Panc1 (cell line): ENCODE results near the gene WASL. TPM values are rescaled to one million over a fixed set of nuclear protein-coding genes. Genes with fewer than 3 reads are reported as not detected.

ENCODE experiments used
- ATAC-seq: fragments of 200-7000 bp; cut with Tn5 transposase; 2 replicates; pipeline ENCODE4 v1.9.1; 2020; ENCODE audit warnings: mild to moderate bottlenecking, moderate library complexity
- BruUV-seq: library from RNA; stranded (reverse); fragments of 400-500 nt; replicated peaks from 2 replicates; lab custom pipeline; 2021; lab: Mats Ljungman, UMichigan
- CTCF ChIA-PET: fragments of 300-600 bp; sonication (Branson Sonifier 250); formaldehyde crosslinking; loops from one replicate; lab custom pipeline; 2022; ENCODE audit warnings: antibody characterized with exemption; lab: Charles Lee
- POLR2A ChIA-PET: fragments of 300-600 bp; sonication (Branson Sonifier 250); formaldehyde crosslinking; loops from one replicate; lab custom pipeline; 2022; ENCODE audit warnings: antibody characterized with exemption; lab: Charles Lee
- DNase-seq: peaks from one replicate; pipeline ENCODE4 v3.0.0-alpha.2; 2010; ENCODE audit warnings: low read depth, low spot score
- H3K27ac ChIP-seq: 2 replicates; pipeline ENCODE4 v1.5.1; 2011; ENCODE audit warnings: mild to moderate bottlenecking, low read length, inconsistent platforms
- H3K27me3 ChIP-seq: fragments of 200-500 bp; sonication (Bioruptor generic); 2 replicates; pipeline ENCODE4 v1.6.0; 2014; ENCODE audit warnings: low read length, inconsistent platforms; ENCODE audit not compliant: control insufficient read depth, insufficient read depth
- H3K36me3 ChIP-seq: fragments of 200-500 bp; sonication (Bioruptor generic); 2 replicates; pipeline ENCODE4 v1.5.1; 2014; ENCODE audit warnings: inconsistent platforms, mild to moderate bottlenecking, low read length, moderate library complexity; ENCODE audit not compliant: control insufficient read depth, insufficient read depth
- H3K4me1 ChIP-seq: 2 replicates; pipeline ENCODE4 v1.5.1; 2011; ENCODE audit warnings: inconsistent platforms, mild to moderate bottlenecking, low read length, moderate library complexity; ENCODE audit not compliant: control insufficient read depth, insufficient read depth
- H3K4me3 ChIP-seq, 2 experiments: 2 replicates each; pipeline ENCODE4 v1.5.1; 2011 to 2012; ENCODE audit warnings: low read depth in 2 of 2, low read length in 2 of 2, mild to moderate bottlenecking in 2 of 2, inconsistent platforms in 1 of 2, moderate library complexity in 1 of 2
- H3K9me3 ChIP-seq: fragments of 200-500 bp; sonication (Bioruptor generic); 2 replicates; pipeline ENCODE4 v1.5.1; 2014; ENCODE audit warnings: low read depth, mild to moderate bottlenecking, inconsistent platforms, low read length, moderate library complexity; ENCODE audit not compliant: control insufficient read depth, insufficient read depth
- CTCF ChIP-seq: fragments of 450-650 bp; IDR thresholded peaks from 2 replicates; pipeline ENCODE4 v1.5.1; 2017; ENCODE audit warnings: mild to moderate bottlenecking
- POLR2AphosphoS5 ChIP-seq: IDR thresholded peaks from 2 replicates; pipeline ENCODE4 v1.6.1; 2012; ENCODE audit warnings: mild to moderate bottlenecking, low read depth, low read length, moderate library complexity
- REST ChIP-seq, 2 experiments: IDR thresholded peaks; 2 replicates each; pipeline ENCODE4 v1.6.1; 2011 to 2012; ENCODE audit warnings: low read depth in 2 of 2, control low read depth in 1 of 2, low read length in 1 of 2, mild to moderate bottlenecking in 1 of 2, moderate library complexity in 1 of 2; ENCODE audit not compliant: insufficient read depth in 1 of 2
- SIN3A ChIP-seq: IDR thresholded peaks from 2 replicates; pipeline ENCODE4 v1.6.1; 2012; ENCODE audit warnings: low read depth, mild to moderate bottlenecking, low read length, moderate library complexity, borderline replicate concordance; ENCODE audit not compliant: insufficient read depth
- TCF7L2 ChIP-seq: IDR thresholded peaks from 2 replicates; pipeline ENCODE4 v1.6.1; 2011; ENCODE audit warnings: mild to moderate bottlenecking, low read depth, low read length, inconsistent platforms
- in situ Hi-C: cut with HindIII; loops from 2 replicates; pipeline ENCODE4 v1.10.0; 2016; ENCODE audit warnings: low sequenced_read_pairs, low pct_unique_long_range_greater_than_20kb
- intact Hi-C: fragments of 100-400 bp; cut with micrococcal nuclease; formaldehyde crosslinking; loops from one replicate; pipeline ENCODE4 v1.10.0; 2022; ENCODE audit not compliant: unreplicated experiment
- total RNA-seq: library from RNA; stranded (reverse); gene quantifications from one replicate; pipeline ENCODE4 v1.2.1, GENCODE V29; 2021; ENCODE audit not compliant: unreplicated experiment

WASL gene
- total RNA-seq, 1 experiment from 2014 or later, result 29.6 TPM

GRCh38 chr7:123749537-123749857 lies 694 bp upstream of the WASL start:
- Histone ChIP-seq H3K36me3 (peaks cover 4% of the 10 kb centered on the region; the same call in 1 of the 2 replicates), H3K4me1 (peaks cover 21% of the 10 kb centered on the region), H3K27ac (peak overlapping the region; percentile 97), H3K9me3 (no peaks in the 10 kb centered on the region), H3K4me3 (peak overlapping the region; percentile 76 to 98), H3K27me3 (no peaks in the 10 kb centered on the region)
- CTCF ChIA-PET, result no interaction called here
- DNase-seq (no peak), ATAC-seq (no peak; the same call in 1 of the 2 replicates)
- intact Hi-C loops (no loop called here), in situ Hi-C loops (no loop called here)
- TF ChIP-seq POLR2AphosphoS5, result no peak
- no peak for TF ChIP-seq REST (IDR thresholded peaks at IDR 0.05; ENCODE audit: insufficient read depth in 1 of 2, low read depth in 2 of 2, low read length in 1 of 2)
- TF ChIP-seq SIN3A, result no peak
- TF ChIP-seq TCF7L2, result no peak
- TF ChIP-seq CTCF, result no peak
- BruUV-seq, result TSS peak; percentile 97
- POLR2A ChIA-PET, result interaction anchor here (0.6 kb wide), 1 partner anchor 232 kb away, joined by 4 read pairs; no protein-coding TSS in a partner anchor

GRCh38 chr7:123748171-123748733 lies 551 bp downstream of the WASL start:
- in situ Hi-C loops, result no loop called here
- Histone ChIP-seq H3K27ac (peak overlapping the region; percentile 88), H3K4me3 (peak overlapping the region; percentile 76 to 98), H3K27me3 (no peaks in the 10 kb centered on the region), H3K36me3 (peaks cover 4% of the 10 kb centered on the region; the same call in 1 of the 2 replicates), H3K4me1 (peaks cover 25% of the 10 kb centered on the region), H3K9me3 (no peaks in the 10 kb centered on the region)
- CTCF ChIA-PET, result no interaction called here
- ATAC-seq (peak; percentile 33), DNase-seq (no peak)
- intact Hi-C loops, result no loop called here
- TF ChIP-seq SIN3A, result no peak
- no peak for TF ChIP-seq TCF7L2
- TF ChIP-seq REST (IDR thresholded peaks at IDR 0.05; ENCODE audit: insufficient read depth in 1 of 2, low read depth in 2 of 2, low read length in 1 of 2), result no peak
- TF ChIP-seq CTCF, result no peak
- no peak for TF ChIP-seq POLR2AphosphoS5
- BruUV-seq, result no TSS peak
- POLR2A ChIA-PET, result no interaction called here
